GM12801 (cell line): Measurements from ENCODE around the gene WDHD1.

Experiments used
- CTCF ChIP-seq: IDR thresholded peaks from one replicate; pipeline ENCODE4 v1.5.1; 2011; ENCODE audit warnings: control low read depth; ENCODE audit not compliant: insufficient read length; ENCODE audit errors: extremely low read depth

WDHD1 gene

GRCh38 chr14:55053018-55053417 lies 26.1 kb upstream of the WDHD1 start:
- no peak for TF ChIP-seq CTCF

GRCh38 chr14:55052269-55052930 lies 25.5 kb upstream of the WDHD1 start:
- TF ChIP-seq CTCF, result no peak

GRCh38 chr14:55051423-55052268 lies 24.7 kb upstream of the WDHD1 start, which contains the start of gene MAPK1IP1L:
Gene MAPK1IP1L, plus strand, starts transcription at chr14:55051647. Its CDS starts 10,037 bp downstream, at chr14:55061684.
- TF ChIP-seq CTCF, result no peak

GRCh38 chr14:55051165-55051422 lies 24.2 kb upstream of the WDHD1 start:
- no peak for TF ChIP-seq CTCF

- no peak for TF ChIP-seq CTCF
Observed at GRCh38 chr14:55048900-55049436, 22.1 kb upstream of the WDHD1 start.

- no peak for TF ChIP-seq CTCF
Observed at GRCh38 chr14:55047301-55048053, 20.6 kb upstream of the WDHD1 start.

GRCh38 chr14:55045087-55045486 lies 18.2 kb upstream of the WDHD1 start:
- no peak for TF ChIP-seq CTCF
